Activated CD8-positive, alpha-beta T cell treated with anti-CD3 and anti-CD28 coated beads, Interleukin-2, amount 10 ng/mL, durations not matched to agents 7 days and 5 days (primary cell): ENCODE data around the gene LGR4. TPM values are rescaled to one million over a fixed set of nuclear protein-coding genes. Genes with fewer than 3 reads are reported as not detected.
"Not testable (repeated sequence)": the region's sequence is repeated elsewhere in the genome, so short reads cannot be mapped to it uniquely, and the experiment has no call there.

Source experiments
- ATAC-seq: fragments of 150-1000 bp; cut with Tn5 transposase; one replicate; pipeline ENCODE4 v1.10.0; 2021; ENCODE audit warnings: moderate library complexity
- CTCF ChIA-PET: fragments of 350-600 bp; sonication (Branson Sonifier 250); formaldehyde crosslinking; loops from one replicate; lab custom pipeline; 2021; ENCODE audit warnings: antibody characterized with exemption; lab: Charles Lee
- POLR2A ChIA-PET: fragments of 350-600 bp; sonication (Branson Sonifier 250); formaldehyde crosslinking; loops from one replicate; lab custom pipeline; 2021; ENCODE audit warnings: antibody characterized with exemption; lab: Charles Lee
- DNase-seq: peaks from one replicate; pipeline ENCODE4 v3.0.0-alpha.2; 2020
- H3K27ac Mint-ChIP-seq: one replicate; pipeline ENCODE4 v1.8.0; 2021; ENCODE audit warnings: mild to moderate bottlenecking, mixed read lengths
- H3K27me3 Mint-ChIP-seq: one replicate; pipeline ENCODE4 v1.8.0; 2021; ENCODE audit warnings: low read depth, mixed read lengths
- H3K36me3 Mint-ChIP-seq: one replicate; pipeline ENCODE4 v1.8.0; 2021; ENCODE audit warnings: low read depth, mixed read lengths
- H3K4me1 Mint-ChIP-seq: one replicate; pipeline ENCODE4 v1.8.0; 2021; ENCODE audit warnings: low read depth, mixed read lengths
- H3K4me3 Mint-ChIP-seq: one replicate; pipeline ENCODE4 v1.8.0; 2021; ENCODE audit warnings: mild to moderate bottlenecking, mixed read lengths
- H3K9me3 Mint-ChIP-seq: one replicate; pipeline ENCODE4 v1.8.0; 2022; ENCODE audit warnings: mixed read lengths; ENCODE audit not compliant: insufficient read depth
- total RNA-seq, 2 experiments: library from RNA; stranded (reverse); gene quantifications; one replicate each; pipeline ENCODE4 v1.2.3, GENCODE V29; 2021

LGR4 gene
- under 1 TPM in 1 of 2 experiments, not detected in 1; 0.05 TPM for total RNA-seq

- ChIA-PET CTCF (interaction anchor here (1.1 to 1.4 kb wide), 3 partner anchors 13 to 24 kb away, joined by 3 to 5 read pairs (median 4); no protein-coding TSS in a partner anchor), POLR2A (no interaction called here)
- Mint-ChIP-seq H3K27ac (no peak within 1 kb of the TSS), H3K4me3 (peak within 1 kb of the TSS; percentile 72), H3K27me3 (peaks cover 46% of the 10 kb centered on the region), H3K9me3 (no peaks in the 10 kb centered on the region), H3K4me1 (peaks cover 12% of the 10 kb centered on the region), H3K36me3 (no peaks in the 10 kb centered on the region)
- DNase-seq (peak; percentile 57), ATAC-seq (peak; percentile 67)
Observed at GRCh38 chr11:27472398-27473016, at the start of gene LGR4. TSS of gene LGR4 (minus strand) at chr11:27472790. CDS start at chr11:27472302, 488 bp downstream.

GRCh38 chr11:27520226-27520625 lies 47.6 kb upstream of the LGR4 start:
- CTCF ChIA-PET: no interaction called here
- POLR2A ChIA-PET: no interaction called here
- DNase-seq: no peak

GRCh38 chr11:27518518-27518917 lies 45.9 kb upstream of the LGR4 start:
- Mint-ChIP-seq H3K9me3 (peaks cover 3% of the 10 kb centered on the region), H3K4me3 (no peak overlapping the region), H3K4me1 (no peaks in the 10 kb centered on the region), H3K27ac (no peak overlapping the region), H3K27me3 (peaks cover 5% of the 10 kb centered on the region), H3K36me3 (no peaks in the 10 kb centered on the region)
- no peak for ATAC-seq
- POLR2A ChIA-PET: no interaction called here
- CTCF ChIA-PET: no interaction called here
- no peak for DNase-seq

More at GRCh38 chr11:27520226-27520625, 47.6 kb upstream of the LGR4 start:
- no peak overlapping the region for H3K27ac Mint-ChIP-seq
- peaks cover under 1% of the 10 kb centered on the region for H3K9me3 Mint-ChIP-seq
- no peaks in the 10 kb centered on the region for H3K4me1 Mint-ChIP-seq
- H3K4me3 Mint-ChIP-seq: no peak overlapping the region
- H3K27me3 Mint-ChIP-seq: peaks cover 5% of the 10 kb centered on the region
- no peaks in the 10 kb centered on the region for H3K36me3 Mint-ChIP-seq
- no peak for ATAC-seq

GRCh38 chr11:27517490-27517889 lies 44.9 kb upstream of the LGR4 start:
- ChIA-PET CTCF (interaction anchor here (1.6 kb wide), 1 partner anchor 21 kb away, joined by 3 read pairs; no protein-coding TSS in a partner anchor), POLR2A (interaction anchor here (0.9 kb wide), 1 partner anchor 11 kb away, joined by 4 read pairs; the partner anchor contains the start of gene LIN7C)
- H3K36me3 Mint-ChIP-seq, H3K4me1 Mint-ChIP-seq, H3K27ac Mint-ChIP-seq, ATAC-seq, H3K9me3 Mint-ChIP-seq, H3K27me3 Mint-ChIP-seq, DNase-seq, H3K4me3 Mint-ChIP-seq: not testable (repeated sequence)

- H3K4me1 Mint-ChIP-seq: no peaks in the 10 kb centered on the region
- peaks cover 3% of the 10 kb centered on the region for H3K9me3 Mint-ChIP-seq
- POLR2A ChIA-PET: no interaction called here
- CTCF ChIA-PET: no interaction called here
- H3K27me3 Mint-ChIP-seq: peaks cover 5% of the 10 kb centered on the region
- H3K4me3 Mint-ChIP-seq: no peak overlapping the region
- H3K36me3 Mint-ChIP-seq: no peaks in the 10 kb centered on the region
- no peak for ATAC-seq
- H3K27ac Mint-ChIP-seq: no peak overlapping the region
- DNase-seq: no peak
Observed at GRCh38 chr11:27514558-27514957, 42.0 kb upstream of the LGR4 start.

GRCh38 chr11:27514076-27514475 lies 41.5 kb upstream of the LGR4 start:
- ChIA-PET CTCF (no interaction called here), POLR2A (no interaction called here)
- Mint-ChIP-seq H3K4me3 (no peak overlapping the region), H3K36me3 (no peaks in the 10 kb centered on the region), H3K27me3 (peaks cover 2% of the 10 kb centered on the region), H3K9me3 (peaks cover 3% of the 10 kb centered on the region), H3K4me1 (no peaks in the 10 kb centered on the region), H3K27ac (no peak overlapping the region)
- no peak for DNase-seq
- no peak for ATAC-seq

- Mint-ChIP-seq H3K4me1 (peaks cover 4% of the 10 kb centered on the region), H3K27me3 (no peaks in the 10 kb centered on the region), H3K4me3 (no peak overlapping the region), H3K36me3 (no peaks in the 10 kb centered on the region), H3K27ac (no peak overlapping the region), H3K9me3 (peaks cover 3% of the 10 kb centered on the region)
- ChIA-PET CTCF (interaction anchor here (6.5 kb wide), 1 partner anchor 16 kb away, joined by 30 read pairs; no protein-coding TSS in a partner anchor), POLR2A (no interaction called here)
- DNase-seq (no peak), ATAC-seq (no peak)
Observed at GRCh38 chr11:27513389-27513788, 40.8 kb upstream of the LGR4 start.

GRCh38 chr11:27512238-27512637 lies 39.6 kb upstream of the LGR4 start:
- no peak overlapping the region for H3K4me3 Mint-ChIP-seq
- no peaks in the 10 kb centered on the region for H3K36me3 Mint-ChIP-seq
- ChIA-PET CTCF (interaction anchor here (6.5 kb wide), 1 partner anchor 15 kb away, joined by 30 read pairs; no protein-coding TSS in a partner anchor), POLR2A (no interaction called here)
- no peaks in the 10 kb centered on the region for H3K27me3 Mint-ChIP-seq
- DNase-seq (no peak), ATAC-seq (no peak)
- peaks cover 3% of the 10 kb centered on the region for H3K9me3 Mint-ChIP-seq
- H3K4me1 Mint-ChIP-seq: peaks cover 13% of the 10 kb centered on the region
- H3K27ac Mint-ChIP-seq: no peak overlapping the region

GRCh38 chr11:27509908-27510307 lies 37.3 kb upstream of the LGR4 start:
- Mint-ChIP-seq H3K4me3 (no peak overlapping the region), H3K36me3 (no peaks in the 10 kb centered on the region), H3K9me3 (no peaks in the 10 kb centered on the region), H3K27ac (no peak overlapping the region), H3K27me3 (no peaks in the 10 kb centered on the region), H3K4me1 (peaks cover 23% of the 10 kb centered on the region)
- DNase-seq (no peak), ATAC-seq (no peak)
- CTCF ChIA-PET: interaction anchor here (1.4 to 6.5 kb wide), 2 partner anchors 13 to 24 kb away, joined by 3 to 30 read pairs; no protein-coding TSS in a partner anchor
- POLR2A ChIA-PET: interaction anchor here (0.7 kb wide), 2 partner anchors 11 to 41 kb away, joined by 3 read pairs; no protein-coding TSS in a partner anchor

GRCh38 chr11:27507557-27508322 lies 35.1 kb upstream of the LGR4 start:
- CTCF ChIA-PET: interaction anchor here (1.6 to 6.5 kb wide), 2 partner anchors 10 to 22 kb away, joined by 5 to 30 read pairs; no protein-coding TSS in a partner anchor
- no peaks in the 10 kb centered on the region for H3K9me3 Mint-ChIP-seq
- no peak for ATAC-seq
- peaks cover 34% of the 10 kb centered on the region for H3K4me1 Mint-ChIP-seq
- peak overlapping the region; percentile 100 for H3K4me3 Mint-ChIP-seq
- H3K36me3 Mint-ChIP-seq: peaks cover 8% of the 10 kb centered on the region
- no peaks in the 10 kb centered on the region for H3K27me3 Mint-ChIP-seq
- no peak for DNase-seq
- peak overlapping the region; percentile 100 for H3K27ac Mint-ChIP-seq
- POLR2A ChIA-PET: interaction anchor here (0.7 kb wide), 1 partner anchor 9 kb away, joined by 3 read pairs; no protein-coding TSS in a partner anchor

GRCh38 chr11:27506200-27507182 lies 33.9 kb upstream of the LGR4 start, which contains the start of gene LIN7C:
TSS of gene LIN7C (minus strand) at chr11:27506769. CDS start at chr11:27506752, 17 bp downstream.
- Mint-ChIP-seq H3K36me3 (peaks cover 13% of the 10 kb centered on the region), H3K9me3 (no peaks in the 10 kb centered on the region), H3K4me1 (peaks cover 38% of the 10 kb centered on the region), H3K27me3 (no peaks in the 10 kb centered on the region), H3K4me3 (peak within 1 kb of the TSS; percentile 100), H3K27ac (peak within 1 kb of the TSS; percentile 100)
- ATAC-seq: peak; percentile 96
- peak; percentile 97 for DNase-seq
- ChIA-PET CTCF (interaction anchor here (1.5 to 2.4 kb wide), 3 partner anchors 10 to 21 kb away, joined by 3 to 10 read pairs (median 5); no protein-coding TSS in a partner anchor), POLR2A (interaction anchor here (0.6 to 1.0 kb wide), 3 partner anchors 11 to 601 kb away, joined by 3 to 4 read pairs (median 4); partner anchors contain the start of gene KIF18A)
